KOPT-K1 (cell line): ENCODE measurements around the gene PVRIG.
A peak's percentile ranks its signal among the peaks of the same experiment; 100 is the strongest.
"Not testable (repeated sequence)": the region's sequence is repeated elsewhere in the genome, so short reads cannot be mapped to it uniquely, and the experiment has no call there.

Experiments used
- H3K27ac ChIP-seq: fragments of 200-600 bp; sonication (generic); 2 replicates; pipeline ENCODE4 v1.5.1; 2016; ENCODE audit warnings: antibody characterized with exemption, mild to moderate bottlenecking, low read depth, low read length; ENCODE audit not compliant: poor library complexity, severe bottlenecking
- H3K36me3 ChIP-seq: fragments of 200-600 bp; sonication (generic); 2 replicates; pipeline ENCODE4 v1.5.1; 2017; ENCODE audit warnings: antibody characterized with exemption, mild to moderate bottlenecking, low read length, moderate library complexity; ENCODE audit not compliant: insufficient read depth
- H3K9me3 ChIP-seq: fragments of 200-600 bp; sonication (generic); 2 replicates; pipeline ENCODE4 v1.5.1; 2017; ENCODE audit warnings: antibody characterized with exemption, low read length, mild to moderate bottlenecking; ENCODE audit not compliant: insufficient read depth, poor library complexity, severe bottlenecking

PVRIG gene

GRCh38 chr7:100243385-100243784 lies 23.6 kb downstream of the PVRIG start:
- not testable (repeated sequence) for H3K9me3 ChIP-seq, H3K36me3 ChIP-seq
- peak overlapping the region; percentile 44 for H3K27ac ChIP-seq

GRCh38 chr7:100244988-100245605 lies 25.3 kb downstream of the PVRIG start:
- not testable (repeated sequence) for H3K36me3 ChIP-seq, H3K27ac ChIP-seq, H3K9me3 ChIP-seq

GRCh38 chr7:100246121-100246864 lies 26.5 kb downstream of the PVRIG start:
- H3K9me3 ChIP-seq, H3K27ac ChIP-seq, H3K36me3 ChIP-seq: not testable (repeated sequence)

GRCh38 chr7:100246865-100247137 lies 27.1 kb downstream of the PVRIG start:
- H3K36me3 ChIP-seq, H3K27ac ChIP-seq, H3K9me3 ChIP-seq: not testable (repeated sequence)

- Histone ChIP-seq H3K36me3 (no peaks in the 10 kb centered on the region), H3K9me3 (no peaks in the 10 kb centered on the region), H3K27ac (peak overlapping the region; percentile 30)
These were observed 27.5 kb downstream of the PVRIG start for GRCh38 chr7:100247152-100247757.

- H3K27ac ChIP-seq, result no peak overlapping the region
- no peaks in the 10 kb centered on the region for H3K36me3 ChIP-seq
- no peaks in the 10 kb centered on the region for H3K9me3 ChIP-seq
These were observed 28.7 kb downstream of the PVRIG start for GRCh38 chr7:100248483-100248882.

- no peak overlapping the region for H3K27ac ChIP-seq
- no peaks in the 10 kb centered on the region for H3K9me3 ChIP-seq
- no peaks in the 10 kb centered on the region for H3K36me3 ChIP-seq
These were observed 37.3 kb downstream of the PVRIG start for GRCh38 chr7:100257017-100257416.

GRCh38 chr7:100259984-100260383 lies 40.2 kb downstream of the PVRIG start:
- H3K27ac ChIP-seq, H3K36me3 ChIP-seq, H3K9me3 ChIP-seq: not testable (repeated sequence)

GRCh38 chr7:100262896-100263295 lies 43.1 kb downstream of the PVRIG start:
- H3K36me3 ChIP-seq, H3K27ac ChIP-seq: not testable (repeated sequence)

GRCh38 chr7:100264223-100264622 lies 44.5 kb downstream of the PVRIG start:
- not testable (repeated sequence) for H3K27ac ChIP-seq, H3K36me3 ChIP-seq

More at GRCh38 chr7:100262896-100263295, 43.1 kb downstream of the PVRIG start:
- H3K9me3 ChIP-seq, result not testable (repeated sequence)

GRCh38 chr7:100264669-100265165 lies 45.0 kb downstream of the PVRIG start:
- not testable (repeated sequence) for H3K36me3 ChIP-seq, H3K9me3 ChIP-seq, H3K27ac ChIP-seq

More at GRCh38 chr7:100264223-100264622, 44.5 kb downstream of the PVRIG start:
- not testable (repeated sequence) for H3K9me3 ChIP-seq

- not testable (repeated sequence) for H3K9me3 ChIP-seq, H3K36me3 ChIP-seq, H3K27ac ChIP-seq
These were observed 46.1 kb downstream of the PVRIG start for GRCh38 chr7:100265851-100266250.

GRCh38 chr7:100266576-100267354 lies 47.0 kb downstream of the PVRIG start:
- Histone ChIP-seq H3K9me3 (no peaks in the 10 kb centered on the region), H3K27ac (no peak overlapping the region), H3K36me3 (peaks cover 5% of the 10 kb centered on the region; the same call in 1 of the 2 replicates)

- Histone ChIP-seq H3K9me3 (no peaks in the 10 kb centered on the region), H3K27ac (no peak overlapping the region), H3K36me3 (peaks cover 5% of the 10 kb centered on the region; the same call in 1 of the 2 replicates)
These were observed 47.9 kb downstream of the PVRIG start for GRCh38 chr7:100267648-100268047.

GRCh38 chr7:100268882-100269281 lies 49.1 kb downstream of the PVRIG start:
- H3K9me3 ChIP-seq, H3K36me3 ChIP-seq, H3K27ac ChIP-seq: not testable (repeated sequence)
